HEK293 (cell line): Measurements from ENCODE around the gene FLNC.

Experiments
- CTCF ChIA-PET: fragments of 350-600 bp; formaldehyde crosslinking; extraction: SDS; loops from one replicate; lab custom pipeline; 2021; ENCODE audit warnings: antibody characterized with exemption; lab: Yijun Ruan, JAX
- POLR2A ChIA-PET: fragments of 300-600 bp; formaldehyde crosslinking; extraction: SDS; loops from one replicate; lab custom pipeline; 2020; ENCODE audit warnings: antibody characterized with exemption, inconsistent platforms; lab: Yijun Ruan, JAX
- H3K27ac ChIP-seq: fragments of 200-500 bp; sonication (Bioruptor generic); 2 replicates; pipeline ENCODE4 v1.5.1; 2014; ENCODE audit warnings: low read depth, low read length, control low read depth, inconsistent platforms; ENCODE audit errors: extremely low read depth
- H3K36me3 ChIP-seq, 2 experiments: fragments of 200-500 bp in 1 of 2; sonication (Bioruptor generic) in 1 of 2; 1 replicate in 1 of 2; 2 replicates in 1 of 2; pipeline ENCODE4 v1.5.1; 2014 to 2017; ENCODE audit warnings: inconsistent platforms in 2 of 2, low read length in 2 of 2; ENCODE audit not compliant: control insufficient read depth in 2 of 2, insufficient read depth in 1 of 2
- H3K4me1 ChIP-seq: fragments of 200-500 bp; sonication (Bioruptor generic); 2 replicates; pipeline ENCODE4 v1.5.1; 2014; ENCODE audit warnings: mild to moderate bottlenecking, low read length, inconsistent platforms; ENCODE audit not compliant: control insufficient read depth, insufficient read depth
- H3K4me3 ChIP-seq: 2 replicates; pipeline ENCODE4 v1.5.1; 2011; ENCODE audit warnings: low read depth, mild to moderate bottlenecking, control low read depth, low read length, moderate library complexity
- H3K9me3 ChIP-seq: fragments of 200-500 bp; sonication (Bioruptor generic); 2 replicates; pipeline ENCODE4 v1.5.1; 2014; ENCODE audit warnings: low read depth, low read length, inconsistent platforms; ENCODE audit not compliant: control insufficient read depth, insufficient read depth
- FEZF1 ChIP-seq: fragments of 450-650 bp; formaldehyde crosslinking; IDR thresholded peaks from 2 replicates; pipeline ENCODE4 v1.5.1; 2016; ENCODE audit warnings: missing biosample characterization, missing genetic modification characterization
- GLI4 ChIP-seq: fragments of 450-650 bp; formaldehyde crosslinking; IDR thresholded peaks from 2 replicates; pipeline ENCODE4 v1.5.1; 2016; ENCODE audit warnings: missing biosample characterization, missing genetic modification characterization
- GLIS1 ChIP-seq: fragments of 450-650 bp; formaldehyde crosslinking; IDR thresholded peaks from 2 replicates; pipeline ENCODE4 v1.5.1; 2016; ENCODE audit warnings: missing biosample characterization, missing genetic modification characterization
- GLIS2 ChIP-seq: fragments of 450-650 bp; formaldehyde crosslinking; IDR thresholded peaks from 2 replicates; pipeline ENCODE4 v1.5.1; 2016; ENCODE audit warnings: missing biosample characterization, missing genetic modification characterization
- HIC1 ChIP-seq: fragments of 450-650 bp; formaldehyde crosslinking; IDR thresholded peaks from 2 replicates; pipeline ENCODE4 v1.5.1; 2016; ENCODE audit warnings: missing biosample characterization, missing genetic modification characterization
- PRDM10 ChIP-seq: fragments of 450-650 bp; formaldehyde crosslinking; IDR thresholded peaks from 2 replicates; pipeline ENCODE4 v1.5.1; 2016; ENCODE audit warnings: missing biosample characterization, missing genetic modification characterization
- SETDB1 ChIP-seq: IDR thresholded peaks from one replicate; pipeline ENCODE4 v1.6.1; 2017; ENCODE audit warnings: mild to moderate bottlenecking, low read length, moderate library complexity, mixed read lengths; ENCODE audit not compliant: insufficient read length
- ZBTB17 ChIP-seq: fragments of 450-650 bp; formaldehyde crosslinking; IDR thresholded peaks from 2 replicates; pipeline ENCODE4 v1.5.1; 2016; ENCODE audit warnings: missing biosample characterization, missing genetic modification characterization
- ZBTB7A ChIP-seq: fragments of 450-650 bp; formaldehyde crosslinking; IDR thresholded peaks from 2 replicates; pipeline ENCODE4 v1.5.1; 2016; ENCODE audit warnings: low read depth, missing biosample characterization, missing genetic modification characterization
- ZFP37 ChIP-seq: fragments of 450-650 bp; formaldehyde crosslinking; IDR thresholded peaks from 2 replicates; pipeline ENCODE4 v1.5.1; 2016; ENCODE audit warnings: missing biosample characterization, missing genetic modification characterization
- ZNF10 ChIP-seq: fragments of 450-650 bp; formaldehyde crosslinking; IDR thresholded peaks from 2 replicates; pipeline ENCODE4 v1.5.1; 2017; ENCODE audit warnings: missing biosample characterization, missing genetic modification characterization
- ZNF2 ChIP-seq: fragments of 450-650 bp; formaldehyde crosslinking; IDR thresholded peaks from 2 replicates; pipeline ENCODE4 v1.5.1; 2016; ENCODE audit warnings: missing biosample characterization, missing genetic modification characterization
- ZNF248 ChIP-seq: fragments of 450-650 bp; formaldehyde crosslinking; IDR thresholded peaks from 2 replicates; pipeline ENCODE4 v1.5.1; 2017; ENCODE audit warnings: missing biosample characterization, missing genetic modification characterization
- ZNF37A ChIP-seq: fragments of 450-650 bp; IDR thresholded peaks from 2 replicates; pipeline ENCODE4 v1.5.1; 2018; ENCODE audit warnings: missing biosample characterization, missing genetic modification characterization
- ZNF621 ChIP-seq: fragments of 450-650 bp; formaldehyde crosslinking; IDR thresholded peaks from 2 replicates; pipeline ENCODE4 v1.5.1; 2017; ENCODE audit warnings: missing biosample characterization, missing genetic modification characterization
- ZNF670 ChIP-seq: fragments of 450-650 bp; formaldehyde crosslinking; IDR thresholded peaks from 2 replicates; pipeline ENCODE4 v1.5.1; 2016; ENCODE audit warnings: missing biosample characterization, missing genetic modification characterization, low read depth
- ZNF707 ChIP-seq: fragments of 450-650 bp; formaldehyde crosslinking; IDR thresholded peaks from 2 replicates; pipeline ENCODE4 v1.5.1; 2016; ENCODE audit warnings: missing biosample characterization, missing genetic modification characterization

The FLNC gene

GRCh38 chr7:128838981-128839731 is 8.9 kb downstream of the FLNC start:
- Histone ChIP-seq H3K9me3 (no peaks in the 10 kb centered on the region), H3K36me3 (peaks cover 0 to 95% of the 10 kb centered on the region in 2 experiments; a peak in 1 of 3 replicates), H3K4me3 (no peak overlapping the region), H3K27ac (no peak overlapping the region), H3K4me1 (no peaks in the 10 kb centered on the region)
- TF ChIP-seq GLI4 (tag by site-specific recombination), result no peak
- TF ChIP-seq ZNF621 (tag by site-specific recombination), result no peak
- peak; percentile 49; the same call in 1 of the 2 replicates for TF ChIP-seq HIC1 (tag by site-specific recombination)
- 0 out of 2 replicates have a peak, but pooled peaks have one; percentile 2 for TF ChIP-seq GLIS2 (tag by site-specific recombination)
- TF ChIP-seq ZNF10 (tag by site-specific recombination), result no peak
- no peak for TF ChIP-seq ZBTB7A
- TF ChIP-seq ZNF37A (tag by site-specific recombination), result no peak
- TF ChIP-seq, all 188 proteins: peak for 2
- ChIA-PET CTCF (interaction anchor here (1.0 kb wide), 1 partner anchor 82 kb away, joined by 3 read pairs; no protein-coding TSS in a partner anchor), POLR2A (no interaction called here)

GRCh38 chr7:128839751-128840177 is 9.6 kb downstream of the FLNC start:
- Histone ChIP-seq H3K27ac (no peak overlapping the region), H3K4me3 (no peak overlapping the region), H3K9me3 (no peaks in the 10 kb centered on the region), H3K36me3 (peaks cover 0 to 98% of the 10 kb centered on the region in 2 experiments; a peak in 1 of 3 replicates), H3K4me1 (no peaks in the 10 kb centered on the region)
- ChIA-PET POLR2A (no interaction called here), CTCF (interaction anchor here (1.0 kb wide), 1 partner anchor 83 kb away, joined by 3 read pairs; no protein-coding TSS in a partner anchor)
- TF ChIP-seq PRDM10 (tag by site-specific recombination), result no peak
- TF ChIP-seq GLIS1 (tag by site-specific recombination), result no peak
- TF ChIP-seq ZFP37 (tag by site-specific recombination), result no peak
- TF ChIP-seq ZNF707 (tag by site-specific recombination), result no peak
- TF ChIP-seq ZNF248 (tag by site-specific recombination), result no peak
- TF ChIP-seq SETDB1, result no peak
- no peak for TF ChIP-seq ZNF2 (tag by site-specific recombination)
- no peak for TF ChIP-seq ZBTB17 (tag by site-specific recombination)
- no peak for TF ChIP-seq ZNF670
- no peak for TF ChIP-seq FEZF1 (tag by site-specific recombination)
